ENCODE measurements around the gene GM2A. TPM values are rescaled to one million over a fixed set of nuclear protein-coding genes. Genes with fewer than 3 reads are reported as not detected.
"Not testable (repeated sequence)": the region's sequence is repeated elsewhere in the genome, so short reads cannot be mapped to it uniquely, and the experiment has no call there.

The GM2A gene
- total RNA-seq, 1 experiment from 2014 or later = 16.2 TPM

- DNase-seq (ENCODE audit: low spot score) = no peak
Measured at GRCh38 chr5:151285683-151286082, 32.7 kb downstream of the GM2A start.

- DNase-seq (ENCODE audit: low spot score) = no peak
Measured at GRCh38 chr5:151286246-151286645, 33.3 kb downstream of the GM2A start.

- no peak for DNase-seq (ENCODE audit: low spot score)
Measured at GRCh38 chr5:151288180-151288579, 35.2 kb downstream of the GM2A start.

GRCh38 chr5:151293624-151294023 lies 40.6 kb downstream of the GM2A start:
- no peak for DNase-seq (ENCODE audit: low spot score)

GRCh38 chr5:151295138-151295537 lies 42.2 kb downstream of the GM2A start:
- DNase-seq (ENCODE audit: low spot score) = peak; percentile 45

GRCh38 chr5:151295791-151296477 lies 42.9 kb downstream of the GM2A start:
- DNase-seq (ENCODE audit: low spot score) = no peak

- no peak for DNase-seq (ENCODE audit: low spot score)
Measured at GRCh38 chr5:151296478-151296830, 43.5 kb downstream of the GM2A start.

- DNase-seq (ENCODE audit: low spot score) = no peak
Measured at GRCh38 chr5:151296974-151297373, 44.0 kb downstream of the GM2A start.

- DNase-seq (ENCODE audit: low spot score) = peak; percentile 44
Measured at GRCh38 chr5:151298063-151298855, 45.3 kb downstream of the GM2A start.

- DNase-seq (ENCODE audit: low spot score) = no peak
Measured at GRCh38 chr5:151303666-151304065, 50.7 kb downstream of the GM2A start, which contains the start of gene SLC36A3. Gene SLC36A3 (minus strand): TSS chr5:151303766. CDS start chr5:151303354, 412 bp downstream.

GRCh38 chr5:151309266-151309665 lies 56.3 kb downstream of the GM2A start:
- DNase-seq (ENCODE audit: low spot score) = not testable (repeated sequence)

- DNase-seq (ENCODE audit: low spot score) = not testable (repeated sequence)
Measured at GRCh38 chr5:151309821-151310220, 56.8 kb downstream of the GM2A start.

- no peak for DNase-seq (ENCODE audit: low spot score)
Measured at GRCh38 chr5:151310932-151311331, 57.9 kb downstream of the GM2A start.

- no peak for DNase-seq (ENCODE audit: low spot score)
Measured at GRCh38 chr5:151312756-151313324, 59.9 kb downstream of the GM2A start.

GRCh38 chr5:151313357-151313756 lies 60.4 kb downstream of the GM2A start:
- DNase-seq (ENCODE audit: low spot score) = no peak

GRCh38 chr5:151315998-151316597 lies 63.1 kb downstream of the GM2A start:
- DNase-seq (ENCODE audit: low spot score) = peak; percentile 25

- no peak for DNase-seq (ENCODE audit: low spot score)
Measured at GRCh38 chr5:151317871-151318270, 64.9 kb downstream of the GM2A start.

- peak; percentile 42 for DNase-seq (ENCODE audit: low spot score)
Measured at GRCh38 chr5:151318850-151319732, 66.1 kb downstream of the GM2A start.

Data from H4 (cell line).